ENCODE data around the gene LPIN3.

Gene LPIN3

DNA sequence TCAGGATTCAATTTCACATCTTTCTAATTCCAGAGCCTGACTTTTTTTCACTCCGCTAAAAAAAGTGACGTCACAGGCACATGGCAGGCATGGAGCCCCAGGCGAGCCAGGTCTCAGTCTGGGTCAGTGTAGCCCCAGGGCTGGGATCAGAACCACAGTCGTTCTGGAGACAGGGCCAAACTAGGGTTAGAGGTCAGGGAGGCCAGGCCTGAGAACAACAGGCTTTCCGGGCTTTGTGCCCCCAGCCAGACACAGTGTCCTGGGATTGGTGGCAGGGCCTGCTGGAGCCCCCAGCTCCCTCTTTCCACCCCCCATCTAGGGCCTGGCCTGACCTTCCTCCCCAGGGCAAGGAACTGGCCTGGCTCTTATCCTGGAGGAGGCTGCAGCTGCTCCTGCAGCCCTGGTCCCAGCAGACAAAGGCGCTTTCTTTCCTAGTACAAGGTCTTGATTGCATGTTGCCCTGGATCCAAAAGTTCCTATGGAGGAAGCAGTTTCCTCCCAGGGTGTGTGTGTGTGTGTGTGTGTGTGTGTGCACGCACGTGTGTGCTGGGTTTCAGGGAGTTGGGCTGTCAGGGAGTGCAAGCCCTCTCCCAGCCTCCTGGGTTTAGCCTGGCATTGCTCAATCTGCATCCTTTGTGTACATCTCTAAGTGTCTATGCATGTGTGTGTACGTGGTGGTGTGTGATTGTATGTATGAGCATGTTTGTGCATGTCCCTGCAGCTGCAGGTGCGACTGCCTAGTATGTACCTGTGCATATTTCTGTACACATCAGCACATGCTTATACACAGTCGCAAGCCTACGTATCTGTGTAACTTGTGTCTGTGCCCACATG lies 52.5 kb downstream of the LPIN3 start:
- TF ChIP-seq EGR1 (IDR thresholded peaks at IDR 0.05) (no peak), TCF12 (IDR thresholded peaks at IDR 0.05; ENCODE audit: low read depth) (no peak), ZBTB7A (IDR thresholded peaks at IDR 0.05; ENCODE audit: low read depth) (no peak), EP300 (IDR thresholded peaks at IDR 0.05; ENCODE audit: borderline replicate concordance) (no peak), TAF1 (IDR thresholded peaks at IDR 0.05; ENCODE audit: low read depth) (no peak), YY1 (IDR thresholded peaks at IDR 0.05; ENCODE audit: low read depth) (no peak), CREB1 (IDR thresholded peaks at IDR 0.05; ENCODE audit: low read depth) (no peak), NFIC (IDR thresholded peaks at IDR 0.05) (no peak), RAD21 (IDR thresholded peaks at IDR 0.05; ENCODE audit: low read depth) (no peak)
- TF ChIP-seq, protein P1, sequence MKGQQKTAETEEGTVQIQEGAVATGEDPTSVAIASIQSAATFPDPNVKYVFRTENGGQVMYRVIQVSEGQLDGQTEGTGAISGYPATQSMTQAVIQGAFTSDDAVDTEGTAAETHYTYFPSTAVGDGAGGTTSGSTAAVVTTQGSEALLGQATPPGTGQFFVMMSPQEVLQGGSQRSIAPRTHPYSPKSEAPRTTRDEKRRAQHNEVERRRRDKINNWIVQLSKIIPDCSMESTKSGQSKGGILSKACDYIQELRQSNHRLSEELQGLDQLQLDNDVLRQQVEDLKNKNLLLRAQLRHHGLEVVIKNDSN (IDR thresholded peaks at IDR 0.05) = no peak

DNA sequence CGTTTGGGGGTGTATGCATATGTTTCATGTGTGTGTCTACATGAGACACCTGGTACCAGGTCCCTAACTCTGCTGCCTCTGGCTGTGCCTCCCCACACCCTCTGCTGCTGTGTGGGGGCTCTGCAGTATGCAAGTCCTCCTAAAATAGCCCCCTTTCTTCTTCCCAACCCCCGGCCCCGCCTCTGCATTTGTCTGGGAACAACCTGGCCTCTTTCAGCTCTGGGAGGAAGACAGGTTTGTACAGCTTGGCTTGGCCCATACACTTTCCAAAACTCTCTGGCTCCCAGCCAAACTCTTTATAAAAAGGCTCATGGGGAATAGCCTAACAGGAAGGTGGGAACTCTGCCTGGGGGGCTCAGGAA lies 53.1 kb downstream of the LPIN3 start:
- TF ChIP-seq YY1 (IDR thresholded peaks at IDR 0.05; ENCODE audit: low read depth) (no peak), TAF1 (IDR thresholded peaks at IDR 0.05; ENCODE audit: low read depth) (no peak), FOXM1 (IDR thresholded peaks at IDR 0.05; ENCODE audit: borderline replicate concordance, low read depth) (no peak), TCF12 (IDR thresholded peaks at IDR 0.05; ENCODE audit: low read depth) (no peak), TEAD4 (IDR thresholded peaks at IDR 0.05) (no peak), NFIC (IDR thresholded peaks at IDR 0.05) (no peak), RAD21 (IDR thresholded peaks at IDR 0.05; ENCODE audit: low read depth) (no peak), CREB1 (IDR thresholded peaks at IDR 0.05; ENCODE audit: low read depth) (no peak), EP300 (IDR thresholded peaks at IDR 0.05; ENCODE audit: borderline replicate concordance) (no peak), CEBPB (IDR thresholded peaks at IDR 0.05) (no peak), EGR1 (IDR thresholded peaks at IDR 0.05) (no peak), ZBTB7A (IDR thresholded peaks at IDR 0.05; ENCODE audit: low read depth) (no peak)
- TF ChIP-seq, protein P1 (IDR thresholded peaks at IDR 0.05) = no peak
- TF ChIP-seq, protein P2, sequence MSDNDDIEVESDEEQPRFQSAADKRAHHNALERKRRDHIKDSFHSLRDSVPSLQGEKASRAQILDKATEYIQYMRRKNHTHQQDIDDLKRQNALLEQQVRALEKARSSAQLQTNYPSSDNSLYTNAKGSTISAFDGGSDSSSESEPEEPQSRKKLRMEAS (IDR thresholded peaks at IDR 0.05) = no peak

DNA sequence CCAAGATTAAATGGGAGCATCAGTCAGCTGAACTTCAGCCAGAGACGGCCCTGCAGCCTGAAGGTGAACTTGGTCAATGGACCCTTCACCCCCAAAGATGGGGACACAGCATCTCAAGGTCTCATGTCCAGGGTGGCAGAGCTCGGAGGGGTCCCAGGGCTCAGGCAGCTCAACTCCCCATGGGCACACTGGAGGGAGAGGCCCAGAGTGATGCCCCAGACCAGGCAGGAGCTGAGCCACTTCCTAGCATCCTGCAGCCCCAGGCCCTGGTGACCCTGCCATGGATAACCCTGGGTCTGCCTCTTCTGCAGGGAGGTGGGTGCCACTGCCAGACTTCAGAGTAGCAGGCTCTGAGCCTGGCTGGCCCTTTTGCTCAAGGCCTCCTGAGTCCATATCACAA lies 53.5 kb downstream of the LPIN3 start:
- no peak for TF ChIP-seq CEBPB (IDR thresholded peaks at IDR 0.05)
- no peak for TF ChIP-seq TAF1 (IDR thresholded peaks at IDR 0.05; ENCODE audit: low read depth)
- no peak for TF ChIP-seq YY1 (IDR thresholded peaks at IDR 0.05; ENCODE audit: low read depth)
- TF ChIP-seq ZBTB7A (IDR thresholded peaks at IDR 0.05; ENCODE audit: low read depth) = no peak
- TF ChIP-seq FOXM1 (IDR thresholded peaks at IDR 0.05; ENCODE audit: borderline replicate concordance, low read depth) = no peak

DNA sequence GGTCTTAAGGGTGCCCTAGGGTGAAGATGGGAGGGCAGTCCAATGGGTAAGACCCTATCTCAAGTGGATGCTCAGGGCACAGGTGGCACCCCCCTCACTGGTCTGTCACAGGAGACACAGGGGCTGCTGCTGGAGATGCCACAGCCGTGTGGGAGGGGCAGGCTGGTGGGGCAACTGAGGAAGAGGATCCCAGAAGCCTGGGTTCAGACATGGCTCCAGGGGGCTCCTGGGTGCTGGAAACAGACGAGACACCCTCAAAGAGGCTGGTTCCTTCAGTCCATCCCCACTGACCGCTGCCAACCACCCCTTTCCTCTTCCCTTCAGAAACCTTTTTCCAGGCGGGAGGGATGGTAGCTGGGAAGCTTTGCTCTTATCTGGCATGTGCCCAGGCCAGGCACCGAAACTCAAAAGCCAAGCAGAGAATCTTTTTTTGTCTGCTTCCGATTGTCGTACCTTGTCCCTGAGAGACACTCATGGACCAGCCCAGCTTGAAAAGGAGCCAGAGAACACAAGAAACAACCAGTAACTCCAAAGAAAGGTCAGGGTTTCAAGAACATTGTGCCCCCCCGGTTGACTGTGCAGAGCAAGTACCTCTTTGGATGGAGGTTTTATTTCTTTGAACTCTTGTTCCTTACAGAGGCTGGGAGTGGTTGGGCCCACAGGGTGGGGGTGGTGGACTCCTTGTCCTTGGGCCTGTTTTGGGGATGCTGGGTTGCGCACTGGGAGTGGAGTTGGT lies 54.5 kb downstream of the LPIN3 start:
- TF ChIP-seq RAD21 (IDR thresholded peaks at IDR 0.05; ENCODE audit: low read depth) (no peak), TCF12 (IDR thresholded peaks at IDR 0.05; ENCODE audit: low read depth) (no peak)

DNA sequence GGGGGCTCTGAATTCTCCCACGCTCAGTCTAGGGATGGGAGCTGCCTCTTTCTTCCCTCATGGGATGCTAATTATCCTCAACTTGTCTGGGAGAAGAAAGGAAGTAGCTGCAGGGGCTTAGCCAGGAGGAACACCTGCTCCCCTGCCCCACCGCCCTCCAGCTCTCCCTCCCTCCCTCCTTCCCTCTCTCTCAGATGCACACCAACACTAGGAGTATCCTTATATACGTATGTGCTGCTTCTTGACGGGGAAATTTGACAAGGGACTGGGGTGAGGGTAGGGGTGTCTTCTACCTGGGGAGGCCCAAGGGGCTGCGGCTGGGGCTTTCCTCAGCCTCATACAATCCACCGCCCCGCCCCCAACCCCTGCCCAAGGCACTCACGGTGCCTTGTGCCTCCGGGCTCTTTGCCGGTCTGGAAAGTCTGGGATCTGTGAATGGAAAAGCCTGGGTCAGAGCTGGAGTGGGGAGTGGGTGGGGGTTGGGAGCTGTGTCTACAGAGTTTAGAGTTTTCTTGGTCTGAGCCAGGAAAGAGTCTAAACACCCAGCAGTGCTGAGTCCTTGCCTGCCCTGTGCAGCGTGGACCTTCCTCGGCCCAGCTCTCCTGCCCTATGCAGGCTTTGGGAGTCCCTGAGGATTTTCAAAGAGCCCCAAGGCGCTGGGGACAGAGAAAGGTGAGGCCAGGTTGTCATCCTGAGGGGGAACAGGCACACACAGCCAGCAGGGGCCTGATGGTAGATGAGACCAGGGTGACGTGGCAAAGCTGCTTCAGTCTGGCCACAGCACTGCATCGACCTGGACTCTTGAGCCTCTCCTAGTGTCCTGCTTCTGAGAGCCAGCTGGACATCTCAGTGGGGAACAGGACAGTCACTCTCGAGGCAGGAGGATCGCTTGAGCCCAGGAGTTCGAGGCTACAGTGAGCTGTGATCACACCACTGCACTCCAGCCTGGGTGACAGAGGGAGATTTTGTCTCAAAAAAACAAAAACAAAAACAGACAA lies 55.3 kb downstream of the LPIN3 start:
- TF ChIP-seq EGR1 (IDR thresholded peaks at IDR 0.05) (no peak), RAD21 (IDR thresholded peaks at IDR 0.05; ENCODE audit: low read depth) (no peak), YY1 (IDR thresholded peaks at IDR 0.05; ENCODE audit: low read depth) (no peak), NFIC (IDR thresholded peaks at IDR 0.05) (no peak), EP300 (IDR thresholded peaks at IDR 0.05; ENCODE audit: borderline replicate concordance) (no peak), ZBTB7A (IDR thresholded peaks at IDR 0.05; ENCODE audit: low read depth) (no peak), CEBPB (IDR thresholded peaks at IDR 0.05) (no peak), TCF12 (IDR thresholded peaks at IDR 0.05; ENCODE audit: low read depth) (no peak), TAF1 (IDR thresholded peaks at IDR 0.05; ENCODE audit: low read depth) (no peak), FOXM1 (IDR thresholded peaks at IDR 0.05; ENCODE audit: borderline replicate concordance, low read depth) (no peak), CREB1 (IDR thresholded peaks at IDR 0.05; ENCODE audit: low read depth) (no peak), TEAD4 (IDR thresholded peaks at IDR 0.05) (no peak)
- TF ChIP-seq, protein P2 (IDR thresholded peaks at IDR 0.05) = no peak
- TF ChIP-seq, protein P1 (IDR thresholded peaks at IDR 0.05) = no peak
- TF ChIP-seq, protein P3, sequence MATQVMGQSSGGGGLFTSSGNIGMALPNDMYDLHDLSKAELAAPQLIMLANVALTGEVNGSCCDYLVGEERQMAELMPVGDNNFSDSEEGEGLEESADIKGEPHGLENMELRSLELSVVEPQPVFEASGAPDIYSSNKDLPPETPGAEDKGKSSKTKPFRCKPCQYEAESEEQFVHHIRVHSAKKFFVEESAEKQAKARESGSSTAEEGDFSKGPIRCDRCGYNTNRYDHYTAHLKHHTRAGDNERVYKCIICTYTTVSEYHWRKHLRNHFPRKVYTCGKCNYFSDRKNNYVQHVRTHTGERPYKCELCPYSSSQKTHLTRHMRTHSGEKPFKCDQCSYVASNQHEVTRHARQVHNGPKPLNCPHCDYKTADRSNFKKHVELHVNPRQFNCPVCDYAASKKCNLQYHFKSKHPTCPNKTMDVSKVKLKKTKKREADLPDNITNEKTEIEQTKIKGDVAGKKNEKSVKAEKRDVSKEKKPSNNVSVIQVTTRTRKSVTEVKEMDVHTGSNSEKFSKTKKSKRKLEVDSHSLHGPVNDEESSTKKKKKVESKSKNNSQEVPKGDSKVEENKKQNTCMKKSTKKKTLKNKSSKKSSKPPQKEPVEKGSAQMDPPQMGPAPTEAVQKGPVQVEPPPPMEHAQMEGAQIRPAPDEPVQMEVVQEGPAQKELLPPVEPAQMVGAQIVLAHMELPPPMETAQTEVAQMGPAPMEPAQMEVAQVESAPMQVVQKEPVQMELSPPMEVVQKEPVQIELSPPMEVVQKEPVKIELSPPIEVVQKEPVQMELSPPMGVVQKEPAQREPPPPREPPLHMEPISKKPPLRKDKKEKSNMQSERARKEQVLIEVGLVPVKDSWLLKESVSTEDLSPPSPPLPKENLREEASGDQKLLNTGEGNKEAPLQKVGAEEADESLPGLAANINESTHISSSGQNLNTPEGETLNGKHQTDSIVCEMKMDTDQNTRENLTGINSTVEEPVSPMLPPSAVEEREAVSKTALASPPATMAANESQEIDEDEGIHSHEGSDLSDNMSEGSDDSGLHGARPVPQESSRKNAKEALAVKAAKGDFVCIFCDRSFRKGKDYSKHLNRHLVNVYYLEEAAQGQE (IDR thresholded peaks at IDR 0.05; ENCODE audit: low read depth) = no peak
